C4-2B (cell line): ENCODE data around the gene AAMDC.
"Not testable (repeated sequence)": the region's sequence is repeated elsewhere in the genome, so short reads cannot be mapped to it uniquely, and the experiment has no call there.

Source experiments
- H3K27ac ChIP-seq: fragments of 450-650 bp; 2 replicates; pipeline ENCODE4 v1.5.1; 2017
- ZFX ChIP-seq: fragments of 450-650 bp; IDR thresholded peaks from 2 replicates; pipeline ENCODE4 v1.6.1; 2017
- TF ChIP-seq, protein P1 (sequence below): fragments of 450-650 bp; conservative IDR thresholded peaks from 2 replicates; pipeline ENCODE4 v1.5.1; 2017; ENCODE audit warnings: mild to moderate bottlenecking

Gene AAMDC

DNA sequence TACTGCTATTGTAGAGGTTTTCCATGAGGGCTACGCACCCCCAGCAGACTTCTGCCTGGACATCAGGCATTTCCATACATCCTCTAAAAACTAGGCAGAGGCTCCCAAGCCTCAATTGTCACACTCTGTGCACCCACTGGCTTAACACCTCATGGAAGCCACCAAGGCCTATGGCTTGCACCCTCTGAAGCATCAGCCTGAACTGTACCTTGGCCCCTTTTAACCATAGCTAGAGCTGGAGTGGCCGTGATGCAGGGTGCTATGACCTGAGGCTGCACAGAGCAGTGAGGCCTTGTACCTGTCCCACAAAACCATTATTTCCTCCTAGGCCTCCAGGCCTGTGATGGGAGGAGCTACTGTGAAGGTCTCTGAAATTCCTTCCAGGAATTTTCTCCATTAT lies 33.9 kb downstream of the AAMDC start:
- H3K27ac ChIP-seq = no peak overlapping the region
- TF ChIP-seq ZFX = no peak
- TF ChIP-seq, protein P1, sequence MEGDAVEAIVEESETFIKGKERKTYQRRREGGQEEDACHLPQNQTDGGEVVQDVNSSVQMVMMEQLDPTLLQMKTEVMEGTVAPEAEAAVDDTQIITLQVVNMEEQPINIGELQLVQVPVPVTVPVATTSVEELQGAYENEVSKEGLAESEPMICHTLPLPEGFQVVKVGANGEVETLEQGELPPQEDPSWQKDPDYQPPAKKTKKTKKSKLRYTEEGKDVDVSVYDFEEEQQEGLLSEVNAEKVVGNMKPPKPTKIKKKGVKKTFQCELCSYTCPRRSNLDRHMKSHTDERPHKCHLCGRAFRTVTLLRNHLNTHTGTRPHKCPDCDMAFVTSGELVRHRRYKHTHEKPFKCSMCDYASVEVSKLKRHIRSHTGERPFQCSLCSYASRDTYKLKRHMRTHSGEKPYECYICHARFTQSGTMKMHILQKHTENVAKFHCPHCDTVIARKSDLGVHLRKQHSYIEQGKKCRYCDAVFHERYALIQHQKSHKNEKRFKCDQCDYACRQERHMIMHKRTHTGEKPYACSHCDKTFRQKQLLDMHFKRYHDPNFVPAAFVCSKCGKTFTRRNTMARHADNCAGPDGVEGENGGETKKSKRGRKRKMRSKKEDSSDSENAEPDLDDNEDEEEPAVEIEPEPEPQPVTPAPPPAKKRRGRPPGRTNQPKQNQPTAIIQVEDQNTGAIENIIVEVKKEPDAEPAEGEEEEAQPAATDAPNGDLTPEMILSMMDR = no peak

DNA sequence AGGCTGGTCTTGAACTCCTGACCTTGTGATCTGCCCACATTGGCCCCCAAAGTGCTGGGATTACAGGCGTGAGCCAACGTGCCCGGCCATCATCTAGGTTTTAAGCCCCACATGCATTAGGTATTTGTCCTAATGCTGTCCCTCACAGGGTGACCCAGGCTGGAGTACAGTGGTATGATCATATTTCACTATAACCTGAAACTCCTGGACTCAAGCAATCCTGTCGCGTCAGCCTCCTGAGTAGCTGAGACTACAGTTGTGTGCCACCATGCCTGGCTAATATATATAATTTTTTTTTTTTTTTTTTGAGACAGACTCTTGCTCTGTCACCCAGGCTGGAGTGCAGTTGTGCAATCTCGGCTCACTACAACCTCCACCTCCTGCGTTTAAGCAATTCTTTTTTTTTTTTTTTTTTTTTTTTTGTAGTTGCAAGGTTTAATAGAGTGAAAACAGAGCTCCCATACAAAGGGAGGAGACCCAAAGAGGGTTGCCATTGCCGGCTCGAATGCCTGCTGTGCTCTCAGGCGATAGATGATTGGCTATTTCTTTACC lies 37.0 kb downstream of the AAMDC start:
- not testable (repeated sequence) for H3K27ac ChIP-seq

DNA sequence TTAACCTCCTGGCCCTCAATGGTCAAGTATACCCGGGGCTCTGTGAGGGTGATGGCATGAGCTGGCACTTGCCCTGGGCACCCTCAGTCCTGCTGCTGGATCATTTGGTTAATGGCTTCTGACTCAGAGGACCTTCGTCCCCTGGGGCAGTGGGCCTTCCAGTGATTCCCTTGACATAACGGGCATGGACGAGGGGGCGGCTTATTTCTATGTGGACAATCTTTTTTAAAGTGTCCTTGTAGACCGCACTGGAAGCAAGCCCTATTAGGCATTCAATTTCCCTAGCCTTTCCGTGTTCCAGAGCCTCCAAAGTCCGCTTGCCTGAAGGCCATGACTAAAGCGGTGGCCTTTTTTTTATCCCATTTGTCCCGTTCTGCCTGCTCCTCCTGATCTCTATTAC lies 40.5 kb downstream of the AAMDC start:
- H3K27ac ChIP-seq = not testable (repeated sequence)

DNA sequence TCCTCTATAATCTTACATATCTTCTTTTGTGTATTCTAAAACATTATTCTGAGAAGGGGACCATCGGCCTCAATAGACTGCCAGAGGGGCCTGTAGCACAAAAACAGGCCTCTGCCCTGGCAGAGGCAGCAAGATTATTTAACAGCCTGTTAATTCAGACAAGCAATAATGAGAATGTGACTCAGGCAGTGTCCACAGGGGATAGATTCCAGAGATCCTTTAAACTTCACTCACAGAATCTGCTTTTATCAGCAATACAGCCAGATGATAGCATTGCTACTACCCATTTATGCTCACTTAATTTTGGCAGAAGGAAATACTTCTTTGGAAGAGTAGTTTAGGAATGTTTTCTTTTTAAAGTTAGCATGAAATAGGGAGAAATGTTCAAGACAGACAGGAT lies 44.9 kb downstream of the AAMDC start:
- no peak overlapping the region for H3K27ac ChIP-seq
- TF ChIP-seq, protein P1 = no peak
- no peak for TF ChIP-seq ZFX

DNA sequence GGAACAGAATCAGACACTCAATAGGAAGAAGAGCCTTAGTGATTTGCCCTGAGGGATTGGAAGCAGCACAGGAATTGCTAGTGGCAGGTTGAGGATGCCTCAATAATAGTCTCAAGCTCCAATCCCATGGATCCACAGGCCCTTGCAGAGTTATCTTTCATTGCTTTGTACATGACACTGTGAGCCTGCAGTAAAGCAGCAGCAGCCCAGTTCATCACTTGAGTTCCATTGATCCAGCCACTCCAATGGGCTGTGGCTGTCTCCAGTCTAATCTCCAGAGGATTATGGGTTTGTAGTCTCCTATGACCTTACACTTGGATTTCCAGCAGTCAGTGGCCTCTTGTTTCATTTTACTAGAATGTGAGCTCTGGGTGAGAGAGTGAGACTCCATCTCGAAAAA lies 45.4 kb downstream of the AAMDC start:
- no peak for TF ChIP-seq ZFX
- TF ChIP-seq, protein P1 = no peak
- no peak overlapping the region for H3K27ac ChIP-seq

DNA sequence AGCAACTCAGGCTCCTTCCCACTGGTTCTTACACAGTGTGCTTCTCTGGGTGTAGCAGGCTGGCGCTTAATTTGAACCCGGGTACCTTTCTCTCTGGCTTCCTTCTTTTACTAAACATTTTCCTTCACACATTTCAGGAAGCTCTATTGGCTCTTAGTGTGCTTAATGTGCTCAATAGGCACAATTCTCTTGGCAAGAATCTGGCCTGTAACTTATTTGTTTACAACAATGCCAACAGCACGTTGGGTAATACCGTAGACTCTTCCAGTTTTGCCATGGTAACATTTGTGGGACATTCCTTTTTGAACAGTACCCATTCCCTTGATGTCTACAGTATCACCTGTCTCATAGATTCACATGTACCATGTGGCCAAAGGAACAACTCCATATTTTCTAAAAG lies 47.8 kb downstream of the AAMDC start:
- TF ChIP-seq, protein P1 = no peak
- no peak for TF ChIP-seq ZFX
- H3K27ac ChIP-seq = no peak overlapping the region

DNA sequence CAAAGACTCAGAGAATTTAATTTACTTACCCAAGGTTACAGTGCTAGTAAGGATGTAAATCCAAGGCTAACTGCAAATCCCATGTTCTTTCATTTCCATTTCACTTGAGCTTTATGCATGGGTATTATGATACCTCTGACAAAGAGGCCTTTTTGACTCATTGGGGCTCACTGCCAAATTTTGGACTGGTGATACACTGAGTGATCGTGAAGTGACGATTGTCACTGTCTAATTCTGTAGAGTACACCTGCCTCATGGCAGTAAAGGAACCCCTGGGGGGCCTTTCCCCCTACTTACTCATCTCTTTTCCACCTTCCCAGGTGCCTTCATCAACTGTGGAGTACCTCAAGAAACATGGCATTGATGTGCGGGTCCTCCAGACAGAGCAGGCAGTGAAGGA lies 50.9 kb downstream of the AAMDC start:
- no peak overlapping the region for H3K27ac ChIP-seq
- no peak for TF ChIP-seq ZFX
- TF ChIP-seq, protein P1 = no peak

DNA sequence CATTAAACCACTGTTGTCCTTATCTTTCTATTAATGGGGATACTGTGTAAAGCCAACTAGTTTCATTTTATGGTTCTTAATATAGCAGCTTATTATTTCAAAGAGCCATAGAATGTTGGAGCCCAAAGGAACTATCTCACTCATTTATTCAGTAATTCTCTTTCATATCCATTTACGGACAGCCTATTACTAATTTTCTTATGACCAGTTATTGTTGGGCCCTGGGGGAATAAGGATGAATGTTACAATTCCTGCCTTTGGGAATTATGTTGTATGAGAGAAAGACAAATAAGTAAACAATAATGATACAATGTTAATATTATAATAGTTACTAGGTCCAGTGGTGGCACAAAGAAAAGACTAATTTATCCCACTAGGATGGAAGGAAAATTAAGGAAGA lies 52.4 kb downstream of the AAMDC start:
- no peak overlapping the region for H3K27ac ChIP-seq
- TF ChIP-seq, protein P1 = no peak
- no peak for TF ChIP-seq ZFX

DNA sequence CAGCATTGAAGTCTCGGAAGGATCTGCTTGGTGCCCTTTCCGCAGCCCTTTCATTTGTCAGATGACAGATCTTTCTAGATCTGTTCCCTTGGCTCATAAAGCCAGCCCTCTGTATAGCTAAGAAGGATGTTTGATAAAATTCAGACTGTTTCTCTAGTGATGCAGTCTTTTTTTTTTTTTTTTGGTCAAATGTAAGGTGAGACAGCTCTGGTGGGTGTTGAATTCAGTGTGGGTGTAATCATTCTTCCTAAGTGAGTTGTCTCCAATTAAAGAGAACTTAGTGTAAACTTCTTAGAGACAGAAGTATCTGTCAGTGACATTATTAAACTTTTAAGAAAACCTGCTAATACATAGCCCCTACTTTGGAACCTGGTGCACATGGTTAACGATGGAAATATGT lies 53.3 kb downstream of the AAMDC start:
- no peak overlapping the region for H3K27ac ChIP-seq

More for the DNA sequence above, 53.3 kb downstream of the AAMDC start:
- TF ChIP-seq ZFX = no peak
- TF ChIP-seq, protein P1 = no peak
